HPDE6-E6E7 (cell line): ENCODE measurements around the gene RHOA.
"Not testable (repeated sequence)": the region's sequence is repeated elsewhere in the genome, so short reads cannot be mapped to it uniquely, and the experiment has no call there.

Experiments used
- DNase-seq: peaks from one replicate; pipeline ENCODE4 v3.0.0; 2011; ENCODE audit warnings: missing footprints; ENCODE audit errors: extremely low spot score

RHOA gene

GRCh38 chr3:49362561-49362960 lies 49.2 kb downstream of the RHOA start:
- no peak for DNase-seq

DNA sequence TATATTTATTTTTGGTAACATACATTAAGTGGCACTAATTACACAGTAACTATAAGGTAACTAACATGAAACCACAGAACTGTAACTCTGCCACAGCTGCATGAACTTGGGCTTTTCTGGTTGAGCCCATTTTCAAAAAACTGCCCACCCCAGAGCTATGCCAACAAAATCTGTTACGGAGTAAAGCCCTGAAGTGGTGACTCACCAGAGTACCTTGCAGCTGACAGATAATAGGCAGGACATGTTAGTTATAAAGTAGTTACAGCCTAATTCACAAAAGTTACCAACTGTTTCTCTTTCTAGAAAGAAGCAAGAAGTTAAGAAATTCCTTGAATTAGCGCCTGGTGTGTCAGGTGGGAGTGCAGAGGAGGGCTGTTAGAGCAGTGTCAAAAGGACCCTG lies 52.2 kb downstream of the RHOA start:
- no peak for DNase-seq

DNA sequence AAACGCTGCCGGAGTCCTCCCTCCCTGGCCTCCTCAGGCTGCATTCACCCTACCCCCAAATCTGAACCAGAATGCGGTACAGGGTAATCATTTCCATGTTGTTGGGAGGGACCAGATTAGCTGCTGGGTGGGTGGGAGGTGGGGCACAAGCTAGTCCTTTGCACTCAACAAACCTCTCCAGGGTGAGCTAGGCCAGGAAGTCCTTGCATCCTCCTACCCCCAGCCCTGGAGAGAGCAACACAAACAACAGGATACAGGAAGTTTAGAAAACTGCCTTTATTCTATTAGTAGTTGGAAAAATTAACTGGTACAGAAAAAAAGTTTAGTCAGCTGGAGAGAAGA lies 52.9 kb downstream of the RHOA start:
- DNase-seq, result no peak

GRCh38 chr3:49358217-49358883 lies 53.4 kb downstream of the RHOA start, which contains the start of gene GPX1:
TSS of gene GPX1 (minus strand) at chr3:49358353. CDS start at chr3:49358278, 75 bp downstream.
- DNase-seq, result peak; percentile 62

- DNase-seq, result not testable (repeated sequence)
These were observed 54.1 kb downstream of the RHOA start for GRCh38 chr3:49357443-49358216.

DNA sequence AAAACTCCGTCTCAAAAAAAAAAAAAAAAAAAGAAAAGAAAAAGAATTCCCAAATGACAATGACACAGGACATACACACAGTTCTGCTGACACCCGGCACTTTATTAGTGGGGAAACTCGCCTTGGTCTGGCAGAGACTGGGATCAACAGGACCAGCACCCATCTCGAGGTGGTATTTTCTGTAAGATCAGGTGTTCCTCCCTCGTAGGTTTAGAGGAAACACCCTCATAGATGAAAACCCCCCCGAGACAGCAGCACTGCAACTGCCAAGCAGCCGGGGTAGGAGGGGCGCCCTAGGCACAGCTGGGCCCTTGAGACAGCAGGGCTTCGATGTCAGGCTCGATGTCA lies 54.7 kb downstream of the RHOA start:
- DNase-seq, result not testable (repeated sequence)

DNA sequence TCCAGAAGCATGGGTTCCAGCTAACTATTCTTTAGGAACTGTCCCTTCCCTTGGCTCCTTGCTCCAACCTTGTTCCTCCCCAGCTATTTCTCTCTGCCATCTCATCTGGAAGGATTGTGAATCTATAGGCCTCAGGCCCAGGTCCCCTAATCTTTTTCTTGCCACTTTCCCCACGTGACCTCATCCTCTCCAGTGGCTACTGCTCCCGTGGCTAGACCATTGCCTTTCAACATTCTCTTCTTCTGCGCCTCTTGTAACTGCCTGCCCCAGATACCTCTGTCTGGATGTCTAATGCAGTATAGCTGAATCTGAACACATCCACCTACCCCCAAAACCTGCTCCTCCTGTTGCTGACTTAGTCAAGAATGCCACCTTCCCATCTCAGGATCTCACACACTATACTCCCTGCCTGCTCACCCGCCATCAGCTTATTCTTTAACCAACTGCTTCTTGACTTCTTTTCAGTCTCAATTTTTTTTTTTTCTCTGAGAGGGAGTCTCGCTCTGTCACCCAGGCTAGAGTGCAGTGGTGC lies 58.8 kb downstream of the RHOA start:
- DNase-seq, result no peak

DNA sequence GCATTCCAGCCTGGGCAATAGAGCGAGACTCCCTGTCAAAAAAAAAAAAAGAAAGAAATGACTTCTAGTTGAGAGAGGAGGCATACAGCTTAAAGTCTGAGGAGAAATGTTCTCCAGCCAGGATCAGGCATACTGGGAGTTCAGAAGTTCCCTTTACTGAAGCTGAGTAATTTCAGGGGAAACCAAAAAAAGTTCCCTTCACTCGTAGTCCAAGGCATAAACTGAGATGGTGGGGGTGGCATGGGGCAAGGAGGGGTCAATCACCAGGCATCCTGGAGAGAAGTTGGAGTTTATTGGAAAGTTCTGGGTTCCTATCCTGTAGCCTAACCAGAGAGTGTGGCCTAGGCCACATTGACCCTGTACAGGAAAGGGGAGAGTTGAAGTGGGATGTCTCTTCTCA lies 59.5 kb downstream of the RHOA start:
- DNase-seq, result no peak

- DNase-seq, result no peak
These were observed 60.2 kb downstream of the RHOA start for GRCh38 chr3:49351521-49352011.

DNA sequence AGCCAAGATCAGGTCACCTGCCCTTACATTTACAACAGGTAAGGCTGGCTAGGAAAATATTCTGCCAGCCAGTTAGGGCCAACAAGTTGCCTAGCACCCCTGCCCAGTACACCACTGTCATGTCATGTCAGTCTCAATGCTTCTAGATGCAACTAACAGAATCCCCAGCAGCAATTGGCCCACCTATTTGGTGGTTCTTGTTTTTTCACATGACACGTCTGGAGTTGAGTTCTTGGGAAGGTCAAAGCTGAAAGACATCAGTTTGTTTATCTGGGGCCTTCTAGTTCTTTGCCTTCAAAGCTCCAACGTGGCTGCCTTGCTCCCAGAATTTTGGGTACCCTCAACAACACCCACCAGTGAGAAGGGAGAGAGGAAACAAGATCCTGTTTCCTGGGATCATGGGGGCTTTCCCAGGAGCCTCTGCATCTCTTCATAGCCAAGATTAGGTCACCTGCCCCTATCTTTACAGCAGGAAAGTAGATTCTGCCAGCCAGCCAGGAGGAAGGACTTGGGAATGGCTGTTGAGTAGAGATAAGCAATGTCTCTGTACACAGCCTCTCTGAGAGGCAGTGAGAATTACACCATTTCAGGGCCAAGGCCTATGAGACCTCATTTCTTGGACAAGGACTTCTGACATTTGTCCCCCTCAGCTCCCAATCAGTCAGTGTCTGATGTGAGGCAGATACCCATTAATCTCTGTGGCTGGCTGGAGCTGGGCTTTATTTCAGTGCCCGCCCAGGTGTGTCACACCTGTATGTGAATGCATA lies 62.2 kb downstream of the RHOA start:
- no peak for DNase-seq

DNA sequence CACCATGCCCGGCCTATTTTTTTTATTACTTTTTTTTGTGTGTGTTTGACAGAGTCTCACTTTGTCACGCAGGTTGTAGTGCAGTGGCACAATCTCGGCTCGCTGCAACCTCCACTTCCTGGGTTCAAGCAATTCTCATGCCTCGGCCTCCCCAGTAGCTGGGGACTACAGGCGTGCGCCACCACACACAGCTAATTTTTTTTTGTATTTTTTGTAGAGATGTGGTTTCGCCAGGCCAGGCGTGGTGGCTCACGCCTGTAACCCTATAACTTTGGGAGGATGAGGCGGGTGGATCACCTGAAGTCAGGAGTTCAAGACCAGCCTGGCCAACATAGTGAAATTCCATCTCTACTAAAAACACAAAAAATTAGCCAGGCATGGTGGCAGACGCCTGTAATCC lies 63.4 kb downstream of the RHOA start:
- DNase-seq, result not testable (repeated sequence)

DNA sequence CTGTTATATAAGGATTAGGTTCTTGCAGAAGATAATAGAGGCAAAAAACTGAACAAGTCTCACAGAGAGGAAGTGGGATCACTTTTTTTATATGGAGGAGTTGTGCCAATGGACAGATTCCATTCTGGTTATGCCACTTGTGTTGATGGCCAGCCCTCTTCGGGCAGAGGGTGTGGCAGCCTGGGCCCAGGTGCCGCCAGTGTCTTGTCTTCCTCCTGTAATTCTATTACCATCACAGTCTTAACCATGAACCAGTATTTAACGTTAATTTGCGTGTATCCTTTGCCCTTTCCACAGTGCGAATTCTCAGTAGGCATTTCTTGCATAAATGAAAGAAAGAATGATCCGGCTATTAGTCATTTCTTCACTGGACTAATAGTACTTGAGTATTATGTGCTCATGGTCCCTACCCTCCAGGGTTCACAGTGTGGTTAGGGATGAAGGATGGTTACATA lies 65.0 kb downstream of the RHOA start:
- no peak for DNase-seq

DNA sequence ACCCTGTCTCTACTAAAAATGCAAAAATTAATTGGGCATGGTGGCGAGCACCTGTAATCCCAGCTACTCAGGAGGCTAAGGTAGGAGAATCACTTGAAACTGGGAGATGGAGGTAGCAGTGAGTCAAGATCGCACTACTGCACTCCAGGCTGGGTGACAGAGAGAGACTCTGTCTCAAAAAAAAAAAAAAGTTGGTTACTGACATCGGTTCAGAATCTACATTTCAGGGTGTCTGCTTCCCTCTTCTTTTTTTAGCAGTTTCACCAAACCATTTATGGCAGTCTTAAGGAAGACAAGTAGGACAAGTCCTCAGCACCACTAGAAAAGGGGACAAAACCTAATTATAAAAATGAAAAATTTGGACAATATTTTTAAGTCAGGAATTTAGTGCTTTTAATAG lies 68.6 kb downstream of the RHOA start:
- DNase-seq, result no peak

- DNase-seq, result no peak
These were observed 69.8 kb downstream of the RHOA start for GRCh38 chr3:49341996-49342395.

- peak; percentile 47 for DNase-seq
These were observed 71.6 kb downstream of the RHOA start, which contains the start of gene USP4 for GRCh38 chr3:49339941-49340800. TSS of gene USP4 (minus strand) at chr3:49340053. CDS start at chr3:49340024, 29 bp downstream.

DNA sequence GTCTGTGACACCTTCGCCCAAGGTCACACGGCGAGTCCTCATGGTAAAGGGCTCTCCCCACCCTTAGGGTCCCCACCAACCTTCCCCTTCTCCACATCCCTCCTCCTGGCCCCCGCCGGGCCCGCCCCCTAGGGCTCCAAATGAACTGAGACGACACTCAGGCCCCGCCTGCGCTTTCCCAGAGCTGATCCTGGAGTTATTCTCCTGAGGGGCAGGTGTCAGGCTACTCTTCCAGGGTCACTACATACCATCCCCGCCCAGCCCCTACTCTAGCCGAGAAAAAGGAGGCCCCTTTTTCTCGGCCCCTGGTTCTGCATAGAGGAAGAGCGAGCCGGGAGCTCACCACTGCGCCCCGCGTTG lies 72.2 kb downstream of the RHOA start:
- DNase-seq, result no peak

- no peak for DNase-seq
These were observed 77.7 kb downstream of the RHOA start for GRCh38 chr3:49333916-49334633.

DNA sequence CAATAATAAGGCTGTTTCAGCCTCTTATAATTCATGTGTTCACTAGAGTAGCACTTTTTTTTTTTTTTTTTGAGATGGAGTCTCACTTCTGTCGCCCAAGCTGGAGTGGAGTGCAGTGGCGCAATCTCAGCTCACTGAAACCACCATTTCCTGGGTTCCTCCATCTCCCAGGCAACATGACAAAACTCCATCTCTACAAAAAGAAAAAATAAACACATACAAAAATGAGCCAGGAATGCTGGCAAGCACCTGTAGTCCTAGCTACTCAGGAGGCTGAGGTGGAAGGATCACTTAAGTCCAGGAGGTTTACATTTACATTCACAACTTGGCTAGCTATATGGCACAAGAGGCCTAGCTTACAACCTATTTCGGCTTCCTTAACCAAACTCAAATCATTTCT lies 78.7 kb downstream of the RHOA start:
- DNase-seq, result no peak

GRCh38 chr3:49329186-49329585 lies 82.6 kb downstream of the RHOA start:
- no peak for DNase-seq

DNA sequence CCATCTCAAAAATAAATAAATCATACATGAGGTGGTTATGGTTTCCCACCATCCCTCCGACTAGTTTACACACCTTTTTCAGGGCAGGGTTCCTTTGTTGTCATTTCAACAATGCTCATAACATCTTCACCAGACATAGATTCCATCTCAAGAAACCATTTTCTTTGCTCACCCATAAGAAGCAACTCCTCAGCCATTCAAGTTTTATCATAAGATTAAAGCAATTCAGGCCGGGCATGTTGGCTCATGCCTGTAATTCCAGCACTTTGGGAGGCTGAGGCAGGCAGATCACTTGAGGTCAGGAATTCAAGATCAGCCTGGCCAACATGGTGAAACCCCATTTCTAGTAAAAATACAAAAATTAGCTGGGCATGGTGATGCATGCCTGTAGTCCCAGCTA lies 83.4 kb downstream of the RHOA start:
- DNase-seq, result not testable (repeated sequence)

GRCh38 chr3:49327485-49327884 lies 84.3 kb downstream of the RHOA start:
- DNase-seq, result no peak
